ENCODE results near the gene SLC25A43.
A peak's percentile ranks its signal among the peaks of the same experiment; 100 is the strongest.

SLC25A43 gene

GRCh38 chrX:119407681-119408080 lies 8.5 kb downstream of the SLC25A43 start:
- TF ChIP-seq, protein P1, sequence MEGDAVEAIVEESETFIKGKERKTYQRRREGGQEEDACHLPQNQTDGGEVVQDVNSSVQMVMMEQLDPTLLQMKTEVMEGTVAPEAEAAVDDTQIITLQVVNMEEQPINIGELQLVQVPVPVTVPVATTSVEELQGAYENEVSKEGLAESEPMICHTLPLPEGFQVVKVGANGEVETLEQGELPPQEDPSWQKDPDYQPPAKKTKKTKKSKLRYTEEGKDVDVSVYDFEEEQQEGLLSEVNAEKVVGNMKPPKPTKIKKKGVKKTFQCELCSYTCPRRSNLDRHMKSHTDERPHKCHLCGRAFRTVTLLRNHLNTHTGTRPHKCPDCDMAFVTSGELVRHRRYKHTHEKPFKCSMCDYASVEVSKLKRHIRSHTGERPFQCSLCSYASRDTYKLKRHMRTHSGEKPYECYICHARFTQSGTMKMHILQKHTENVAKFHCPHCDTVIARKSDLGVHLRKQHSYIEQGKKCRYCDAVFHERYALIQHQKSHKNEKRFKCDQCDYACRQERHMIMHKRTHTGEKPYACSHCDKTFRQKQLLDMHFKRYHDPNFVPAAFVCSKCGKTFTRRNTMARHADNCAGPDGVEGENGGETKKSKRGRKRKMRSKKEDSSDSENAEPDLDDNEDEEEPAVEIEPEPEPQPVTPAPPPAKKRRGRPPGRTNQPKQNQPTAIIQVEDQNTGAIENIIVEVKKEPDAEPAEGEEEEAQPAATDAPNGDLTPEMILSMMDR (IDR thresholded peaks at IDR 0.05; ENCODE audit: control extremely low read depth, extremely low read depth, low read depth, missing control alignments), result no peak
- CTCF ChIA-PET, result interaction anchor here (1.5 kb wide), 1 partner anchor 10 kb away, joined by 3 read pairs; no protein-coding TSS in a partner anchor
- no peak for DNase-seq (ENCODE audit: extremely low spot score)
- POLR2A ChIA-PET, result no interaction called here

DNA sequence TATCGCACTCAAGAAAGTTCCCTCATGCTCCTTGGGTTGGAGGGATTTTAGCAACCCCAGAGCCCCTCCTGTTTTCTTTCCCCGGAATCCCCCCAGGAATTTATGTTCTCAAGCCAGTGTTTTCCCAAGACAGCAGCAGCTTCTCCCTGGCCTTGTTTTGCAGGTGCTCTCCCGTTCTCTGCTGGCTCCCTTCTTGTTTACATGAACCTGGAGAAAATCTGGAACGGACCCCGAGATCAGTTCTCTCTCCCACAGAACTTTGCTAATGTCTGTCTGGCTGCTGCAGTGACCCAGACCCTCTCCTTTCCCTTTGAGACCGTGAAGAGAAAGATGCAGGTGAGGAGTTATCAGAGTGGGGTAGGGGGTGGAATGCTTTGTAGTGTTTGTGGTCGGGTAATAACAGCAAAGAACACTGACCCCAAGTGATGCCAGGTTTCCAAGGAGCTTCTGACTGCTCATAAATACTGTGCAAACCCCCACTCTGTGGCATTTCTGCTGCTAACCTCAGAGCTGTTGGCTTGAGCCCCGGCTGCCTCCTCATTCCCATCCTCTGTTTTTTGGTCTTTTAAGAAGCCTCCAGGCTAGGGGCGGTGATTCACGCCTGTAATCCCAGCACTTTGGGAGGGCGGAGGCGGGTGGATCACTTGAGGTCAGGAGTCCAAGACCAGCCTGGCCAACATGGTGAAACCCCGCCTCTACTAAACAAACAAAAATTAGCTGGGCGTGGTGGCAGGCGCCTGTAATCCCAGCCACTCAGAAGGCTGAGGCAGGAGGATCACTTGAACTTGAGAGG lies 11.1 kb downstream of the SLC25A43 start:
- CTCF ChIA-PET, result no interaction called here
- TF ChIP-seq, protein P1 (IDR thresholded peaks at IDR 0.05; ENCODE audit: control extremely low read depth, extremely low read depth, low read depth, missing control alignments), result no peak

DNA sequence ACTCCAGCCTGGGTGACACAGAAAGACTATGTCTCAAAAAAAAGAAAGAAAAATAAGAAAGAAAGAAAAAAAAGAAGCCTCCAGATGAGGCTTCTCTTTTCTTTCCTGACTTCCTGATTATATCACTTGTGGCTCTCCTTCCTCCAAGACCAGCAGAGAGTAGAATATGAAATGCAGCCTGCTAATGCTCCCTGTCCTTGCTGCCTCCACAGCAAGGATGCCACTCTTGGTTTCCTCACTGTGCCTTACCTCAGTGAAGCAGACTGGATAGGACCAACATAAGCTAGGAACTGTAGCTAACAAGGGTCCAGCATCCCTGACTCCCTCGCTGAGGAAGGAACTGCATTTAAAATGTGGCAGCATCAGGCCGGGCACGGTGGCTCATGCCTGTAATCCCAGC lies 11.7 kb downstream of the SLC25A43 start:
- TF ChIP-seq, protein P1 (IDR thresholded peaks at IDR 0.05; ENCODE audit: control extremely low read depth, extremely low read depth, low read depth, missing control alignments), result no peak
- ChIA-PET CTCF (no interaction called here), POLR2A (no interaction called here)
- no peak for DNase-seq (ENCODE audit: extremely low spot score)

More for the DNA sequence above, 11.1 kb downstream of the SLC25A43 start:
- no peak for DNase-seq (ENCODE audit: extremely low spot score)
- POLR2A ChIA-PET, result no interaction called here

DNA sequence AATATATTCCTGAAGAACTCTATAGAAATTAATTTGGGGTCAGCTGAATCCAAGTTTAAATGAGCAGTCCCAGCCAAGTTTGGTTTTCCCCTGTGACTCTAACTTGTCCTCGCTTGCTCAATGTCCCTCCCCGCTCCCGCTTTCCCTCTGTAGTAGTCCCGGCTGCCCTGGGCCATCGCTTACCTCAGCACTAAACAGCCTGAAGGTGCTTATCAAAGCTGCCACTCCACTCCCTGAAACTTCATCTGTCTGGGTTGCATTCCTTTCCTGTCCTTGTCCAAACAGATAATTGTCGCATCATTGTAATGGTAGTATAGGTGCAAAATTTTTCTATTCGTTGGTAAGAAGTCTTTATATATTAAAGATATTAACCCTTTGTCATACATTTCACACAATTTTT lies 12.8 kb downstream of the SLC25A43 start:
- TF ChIP-seq, protein P1 (IDR thresholded peaks at IDR 0.05; ENCODE audit: control extremely low read depth, extremely low read depth, low read depth, missing control alignments), result no peak
- ChIA-PET POLR2A (no interaction called here), CTCF (no interaction called here)
- no peak for DNase-seq (ENCODE audit: extremely low spot score)

GRCh38 chrX:119417376-119417775 lies 18.2 kb downstream of the SLC25A43 start:
- no peak for DNase-seq (ENCODE audit: extremely low spot score)
- ChIA-PET CTCF (interaction anchor here (1.4 kb wide), 1 partner anchor 10 kb away, joined by 3 read pairs; no protein-coding TSS in a partner anchor), POLR2A (no interaction called here)
- TF ChIP-seq, protein P1 (IDR thresholded peaks at IDR 0.05; ENCODE audit: control extremely low read depth, extremely low read depth, low read depth, missing control alignments), result no peak

- POLR2A ChIA-PET, result interaction anchor here (0.5 kb wide), 1 partner anchor 367 kb away, joined by 5 read pairs; no protein-coding TSS in a partner anchor
- TF ChIP-seq, protein P1 (IDR thresholded peaks at IDR 0.05; ENCODE audit: control extremely low read depth, extremely low read depth, low read depth, missing control alignments), result peak; percentile 3
- DNase-seq (ENCODE audit: extremely low spot score), result no peak
- CTCF ChIA-PET, result interaction anchor here (1.4 kb wide), 1 partner anchor 11 kb away, joined by 3 read pairs; no protein-coding TSS in a partner anchor
Measured at GRCh38 chrX:119417842-119418241, 18.7 kb downstream of the SLC25A43 start.
